GM23338 (cell line): Measurements from ENCODE around the gene BCR.

Experiments used
- CREB1 ChIP-seq: fragments of 250-450 bp; sonication (Bioruptor Pico); IDR thresholded peaks from 2 replicates; pipeline ENCODE4 v1.5.0; 2020; ENCODE audit warnings: low read depth, mild to moderate bottlenecking, moderate library complexity
- CTCF ChIP-seq, 2 experiments: fragments of 200-600 bp in 1 of 2; sonication (generic) in 1 of 2; conservative IDR thresholded peaks; 2 replicates each; pipeline versions ENCODE4 v1.5.1 to v1.6.1; 2016 to 2017; ENCODE audit warnings: antibody characterized with exemption in 2 of 2, low read depth in 2 of 2, mild to moderate bottlenecking in 2 of 2, moderate library complexity in 1 of 2
- POLR2AphosphoS5 ChIP-seq: IDR thresholded peaks from 2 replicates; pipeline ENCODE4 v1.6.1; 2016; ENCODE audit warnings: antibody characterized with exemption, low read depth

- TF ChIP-seq CTCF (conservative IDR thresholded peaks at IDR 0.05; ENCODE audit: low read depth in 2 of 2): no peak
- TF ChIP-seq POLR2AphosphoS5: no peak
- no peak for TF ChIP-seq CREB1 (CRISPR knock-in tag)
Measured at GRCh38 chr22:23163665-23164064, 16.6 kb upstream of the BCR start.
